Amniotic epithelial cell (primary cell): ENCODE data around the gene FIBCD1.

Source experiments
- DNase-seq: peaks from one replicate; pipeline ENCODE4 v3.0.0-alpha.2; 2010; ENCODE audit warnings: low read depth

Gene FIBCD1, protein sequence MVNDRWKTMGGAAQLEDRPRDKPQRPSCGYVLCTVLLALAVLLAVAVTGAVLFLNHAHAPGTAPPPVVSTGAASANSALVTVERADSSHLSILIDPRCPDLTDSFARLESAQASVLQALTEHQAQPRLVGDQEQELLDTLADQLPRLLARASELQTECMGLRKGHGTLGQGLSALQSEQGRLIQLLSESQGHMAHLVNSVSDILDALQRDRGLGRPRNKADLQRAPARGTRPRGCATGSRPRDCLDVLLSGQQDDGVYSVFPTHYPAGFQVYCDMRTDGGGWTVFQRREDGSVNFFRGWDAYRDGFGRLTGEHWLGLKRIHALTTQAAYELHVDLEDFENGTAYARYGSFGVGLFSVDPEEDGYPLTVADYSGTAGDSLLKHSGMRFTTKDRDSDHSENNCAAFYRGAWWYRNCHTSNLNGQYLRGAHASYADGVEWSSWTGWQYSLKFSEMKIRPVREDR

DNA sequence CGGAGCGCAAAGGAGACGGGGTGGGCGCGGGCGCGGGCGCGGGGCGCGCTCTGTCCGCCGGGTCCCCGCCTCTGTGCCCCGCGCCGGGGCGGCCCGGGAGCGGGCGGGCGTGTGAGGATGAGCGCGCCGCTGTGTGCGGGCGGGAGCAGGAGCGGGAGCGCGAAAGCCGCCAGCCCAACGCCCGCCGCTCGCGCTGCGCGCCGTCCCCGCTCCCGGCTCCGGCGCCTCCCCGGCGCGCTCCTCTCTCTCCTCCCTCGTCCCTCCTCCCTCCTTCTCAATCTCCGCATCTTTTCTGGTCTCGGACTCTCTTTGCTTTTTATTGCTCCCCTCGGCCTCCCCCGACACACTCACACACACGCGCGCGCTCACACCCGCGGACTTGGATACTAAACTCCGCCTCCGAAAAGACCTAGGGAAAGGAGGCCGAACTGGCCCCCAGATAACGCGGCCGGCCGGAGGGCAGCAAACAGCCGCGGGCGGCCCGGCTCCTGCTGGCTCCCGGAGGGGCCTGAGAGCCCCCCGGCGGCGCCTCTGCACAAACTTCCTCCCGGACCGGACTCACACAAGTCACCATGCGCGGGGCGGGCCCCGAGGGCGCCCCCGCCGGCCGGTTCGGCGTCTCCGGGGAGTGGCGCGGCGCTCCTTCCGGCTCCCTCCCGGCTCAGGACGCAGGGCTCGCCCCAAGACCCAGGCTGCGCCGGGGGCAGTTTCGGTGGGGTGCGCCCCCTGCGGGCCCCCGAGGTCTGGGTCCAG is at the start of gene FIBCD1:
FIBCD1 (minus strand) TSS at position 596 of the 753 bp plus-strand sequence. CDS start 640 bp downstream, outside the sequence.
- DNase-seq: peak; percentile 10

DNA sequence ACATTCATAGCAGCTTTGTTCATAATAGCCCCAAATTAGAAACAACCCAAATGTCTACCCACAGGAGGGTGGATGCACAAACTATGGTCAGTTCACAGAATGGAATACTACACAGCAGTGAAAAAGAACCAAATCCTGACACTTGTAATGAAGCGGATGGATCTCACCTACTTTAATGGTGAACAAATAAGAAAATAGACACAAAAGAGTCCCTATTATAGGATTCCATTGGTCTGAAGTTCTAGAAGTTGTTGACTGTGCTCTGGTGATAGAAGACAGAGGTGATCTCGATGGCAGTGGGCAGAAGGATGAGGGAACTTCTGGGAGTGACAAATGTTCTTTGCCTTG is 49.3 kb upstream of the FIBCD1 start:
- no peak for DNase-seq

DNA sequence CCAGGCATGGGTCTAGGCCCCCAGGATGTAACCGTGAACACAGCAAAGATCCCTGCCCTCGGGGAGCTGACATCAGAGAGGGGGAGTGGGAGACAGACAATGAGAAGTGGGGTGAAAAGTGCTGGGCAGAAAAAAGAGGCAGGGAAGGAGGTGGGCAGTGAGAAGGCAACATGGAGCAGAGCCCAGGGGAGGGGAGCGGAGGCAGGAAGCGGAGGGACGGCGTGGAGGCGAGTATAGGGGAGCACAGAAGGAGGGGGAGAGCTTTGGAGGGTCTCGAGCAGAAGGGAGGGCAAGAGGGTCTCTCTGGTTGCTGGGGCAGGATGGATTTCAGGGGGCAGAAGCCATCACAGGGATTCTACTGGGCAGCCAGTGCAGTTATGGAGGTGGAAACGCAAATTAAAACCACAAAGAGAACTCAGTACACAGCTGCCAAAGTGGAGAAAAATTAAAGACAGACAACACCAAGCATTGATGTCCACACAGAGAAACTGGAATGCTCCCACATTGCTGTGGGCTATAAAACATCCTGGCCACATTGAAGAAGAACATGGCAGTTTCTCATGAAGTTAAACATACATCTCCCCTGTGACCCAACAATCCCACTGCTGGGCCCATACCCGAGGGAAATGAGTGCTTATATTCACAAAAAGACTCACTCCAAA is 48.8 kb upstream of the FIBCD1 start:
- no peak for DNase-seq

DNA sequence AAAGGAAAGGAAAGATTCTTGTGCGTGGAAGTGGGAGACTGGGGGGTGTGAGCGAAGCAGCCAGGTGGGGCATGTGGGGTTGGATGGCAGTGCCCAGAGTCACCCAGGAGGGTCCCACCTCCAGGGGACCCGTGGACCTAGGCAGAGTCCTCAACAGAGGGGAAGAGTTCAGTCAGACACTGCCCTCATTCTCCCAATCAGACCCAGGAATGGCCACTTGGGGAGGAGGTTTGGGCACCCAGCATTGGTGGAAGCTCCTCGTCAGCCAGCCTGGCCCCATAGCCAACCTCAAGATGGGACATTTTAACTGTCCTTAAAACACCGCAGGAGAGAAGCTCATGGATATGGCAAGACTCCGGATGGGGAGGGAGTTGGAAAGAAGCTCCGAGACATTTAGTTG is 48.0 kb upstream of the FIBCD1 start:
- no peak for DNase-seq

DNA sequence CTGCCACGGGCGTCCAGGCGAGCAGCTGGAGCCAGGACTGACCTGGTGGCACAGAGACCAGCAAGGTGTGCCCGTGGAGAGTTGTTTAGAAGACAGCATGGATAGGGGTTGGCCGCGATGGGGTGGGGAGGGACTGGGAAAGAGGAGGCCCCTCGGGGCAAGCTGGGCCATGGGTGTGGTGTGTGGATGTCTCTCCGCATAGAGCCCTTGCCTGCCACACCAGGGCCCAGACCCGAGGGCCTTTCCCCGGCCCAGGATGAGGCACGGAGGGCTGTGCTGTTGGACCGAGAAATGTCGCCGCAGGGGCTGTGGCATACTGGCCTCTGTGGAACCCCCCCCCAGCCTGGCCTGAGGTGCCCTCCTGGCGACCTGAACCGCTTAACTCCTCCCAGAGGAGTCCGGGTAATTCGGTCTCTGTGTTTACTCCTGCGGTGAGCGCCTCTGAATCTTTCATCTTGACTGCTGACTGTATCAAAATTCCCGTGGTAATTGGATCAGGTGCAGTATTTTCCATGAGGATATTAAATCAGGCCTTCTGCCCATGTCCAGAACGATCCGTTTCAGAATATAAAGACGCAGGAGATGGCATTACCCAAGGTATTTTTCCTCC is 47.4 kb upstream of the FIBCD1 start:
- no peak for DNase-seq

DNA sequence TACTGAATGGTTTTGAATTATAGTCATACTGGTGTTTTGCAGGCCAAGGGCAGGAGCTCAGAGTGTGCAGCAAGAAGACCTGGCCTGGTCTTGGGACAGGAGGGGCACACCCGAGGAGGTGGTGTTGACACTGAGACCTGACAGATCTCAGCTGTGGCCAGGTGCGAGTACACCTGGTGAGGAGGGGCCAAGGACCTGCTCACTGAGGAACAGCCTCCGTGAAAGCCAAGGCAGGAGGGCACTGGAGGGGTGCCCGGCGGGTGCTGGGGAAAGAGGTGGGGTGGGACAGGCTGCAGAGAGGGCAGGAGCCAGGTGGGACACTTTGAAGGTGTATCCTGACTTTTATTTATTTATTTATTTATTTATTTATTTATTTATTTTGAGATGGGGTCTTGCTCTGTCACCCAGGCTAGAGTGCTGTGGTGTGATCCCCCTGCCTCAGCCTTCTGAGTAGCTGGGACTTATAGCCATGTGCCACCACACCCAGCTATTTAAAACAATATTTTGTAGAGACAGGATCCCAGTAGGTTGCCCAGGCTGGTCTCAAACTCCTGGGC is 46.6 kb upstream of the FIBCD1 start:
- no peak for DNase-seq

DNA sequence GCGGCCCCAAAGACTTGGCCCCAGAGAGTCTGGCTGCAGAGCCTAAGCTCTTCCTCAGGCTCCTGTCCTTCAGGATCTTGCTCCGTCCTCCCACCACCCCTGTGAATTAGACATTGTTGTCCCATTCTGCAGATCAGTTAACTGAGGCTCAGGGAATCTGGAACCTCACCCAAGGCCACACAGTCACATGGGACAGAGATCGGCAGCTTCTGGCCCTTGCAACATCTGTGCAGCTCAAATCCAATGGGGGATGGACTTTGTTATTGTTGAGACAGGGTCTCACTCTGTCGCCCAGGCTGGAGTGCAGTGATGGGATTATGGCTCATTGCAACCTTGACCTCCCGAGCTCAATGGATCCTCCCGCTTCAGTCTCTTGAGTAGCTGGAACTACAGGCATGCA is 46.0 kb upstream of the FIBCD1 start:
- DNase-seq: no peak

DNA sequence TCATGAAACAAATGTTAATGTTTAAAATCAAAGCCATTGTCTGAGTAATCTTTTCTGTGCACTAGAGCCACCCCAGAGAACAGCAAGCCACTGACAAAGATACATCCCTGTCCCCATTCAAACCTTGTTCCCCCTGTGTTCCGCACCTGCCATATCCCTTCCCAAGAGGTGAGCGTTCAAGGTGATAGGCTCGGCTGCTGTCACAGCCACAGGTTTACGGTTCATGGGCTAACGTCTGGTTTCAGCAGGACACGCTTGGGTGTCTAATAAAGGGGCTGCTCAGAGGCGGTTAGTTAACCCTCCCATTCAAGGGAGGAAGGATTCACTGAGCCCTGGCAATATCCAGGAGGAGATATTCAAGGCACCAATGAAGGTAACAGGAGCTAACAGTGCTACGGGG is 45.5 kb upstream of the FIBCD1 start:
- DNase-seq: no peak

DNA sequence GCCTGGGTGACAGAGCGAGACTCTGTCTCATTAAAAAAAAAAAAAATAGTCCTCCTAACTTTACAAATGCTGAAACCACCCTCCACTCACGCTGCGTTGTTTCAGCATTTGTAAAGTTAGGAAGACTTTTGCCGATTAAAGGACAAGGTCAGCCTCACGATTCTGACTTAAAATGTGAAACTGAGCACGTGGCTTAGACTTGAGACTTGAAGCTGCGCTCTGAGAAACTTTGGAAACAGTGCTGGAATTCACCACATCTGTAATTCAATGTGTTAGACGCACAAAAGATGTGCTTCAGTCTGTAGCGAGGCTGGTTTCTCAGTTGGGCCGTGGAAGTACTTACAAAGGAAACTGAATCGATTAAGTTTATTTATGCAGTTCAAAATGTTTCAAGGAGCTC is 44.9 kb upstream of the FIBCD1 start:
- DNase-seq: no peak

DNA sequence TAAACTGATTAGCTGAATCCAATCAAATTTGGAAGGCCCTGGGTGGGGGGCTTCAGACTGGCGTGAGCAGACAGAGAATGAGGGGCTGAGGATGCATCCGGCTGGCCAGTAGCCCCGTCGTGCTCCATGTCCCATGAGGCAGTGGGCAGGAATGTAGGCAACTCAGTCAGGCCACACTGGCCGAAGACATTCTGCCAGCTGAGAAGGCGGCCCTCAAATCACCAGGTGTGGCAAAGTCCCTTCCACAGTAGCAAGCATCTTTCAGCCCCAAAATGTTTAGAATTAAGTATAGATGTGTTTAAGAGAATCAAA is 44.3 kb upstream of the FIBCD1 start:
- DNase-seq: no peak

DNA sequence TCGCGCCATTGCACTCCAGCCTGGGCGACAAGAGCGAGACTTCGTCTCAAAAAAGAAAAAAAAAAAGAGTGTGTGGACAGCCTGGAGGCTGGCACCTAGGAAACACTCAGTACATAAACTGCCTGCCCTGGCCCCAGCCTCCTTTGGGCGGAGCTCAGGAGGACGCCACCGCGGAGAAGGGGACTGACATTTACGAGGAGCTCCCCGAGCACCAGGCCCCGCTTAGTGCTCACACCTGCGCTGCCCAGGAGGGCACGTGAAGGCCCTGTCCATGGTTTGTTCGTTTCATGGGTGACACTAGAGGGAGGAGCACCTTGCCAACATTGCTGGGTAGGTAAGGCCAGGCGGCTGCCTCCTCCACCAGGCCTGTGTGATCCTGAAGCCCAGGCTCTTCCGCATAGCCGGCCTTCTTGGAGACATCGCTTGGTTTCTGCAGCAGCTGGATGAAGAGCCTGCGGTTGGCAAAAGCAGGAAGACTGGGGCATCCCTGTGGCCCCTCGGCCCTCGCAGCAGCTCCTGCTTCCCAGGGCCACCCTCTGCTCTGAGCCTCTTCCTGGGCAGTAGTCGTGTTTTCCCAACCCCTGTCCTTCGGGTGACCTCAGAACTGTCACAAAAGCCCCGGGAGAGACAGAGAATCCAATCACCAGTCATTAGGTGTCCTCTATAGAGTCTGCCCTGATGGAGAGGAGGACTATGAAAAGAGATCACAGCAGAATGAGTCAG is 43.8 kb upstream of the FIBCD1 start:
- DNase-seq: no peak

DNA sequence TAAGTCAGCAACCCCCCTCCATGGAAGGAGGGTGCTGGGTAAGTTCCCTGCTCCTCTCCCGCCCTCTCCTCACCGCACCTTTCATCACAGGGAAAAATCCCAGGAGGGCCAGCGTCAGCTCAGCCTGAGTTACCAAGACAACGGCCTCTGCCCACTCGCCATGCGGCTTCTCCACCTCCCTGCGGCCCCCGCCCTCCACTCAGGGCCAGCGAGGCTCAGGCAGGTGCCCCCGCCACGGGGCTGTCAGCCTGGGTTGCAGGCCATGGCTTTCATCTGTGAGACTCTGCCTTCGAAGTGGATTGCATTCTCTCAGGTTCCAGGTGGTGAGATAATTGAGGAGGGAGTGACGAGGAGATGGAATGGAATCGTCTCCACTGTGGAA is 42.7 kb upstream of the FIBCD1 start:
- no peak for DNase-seq

DNA sequence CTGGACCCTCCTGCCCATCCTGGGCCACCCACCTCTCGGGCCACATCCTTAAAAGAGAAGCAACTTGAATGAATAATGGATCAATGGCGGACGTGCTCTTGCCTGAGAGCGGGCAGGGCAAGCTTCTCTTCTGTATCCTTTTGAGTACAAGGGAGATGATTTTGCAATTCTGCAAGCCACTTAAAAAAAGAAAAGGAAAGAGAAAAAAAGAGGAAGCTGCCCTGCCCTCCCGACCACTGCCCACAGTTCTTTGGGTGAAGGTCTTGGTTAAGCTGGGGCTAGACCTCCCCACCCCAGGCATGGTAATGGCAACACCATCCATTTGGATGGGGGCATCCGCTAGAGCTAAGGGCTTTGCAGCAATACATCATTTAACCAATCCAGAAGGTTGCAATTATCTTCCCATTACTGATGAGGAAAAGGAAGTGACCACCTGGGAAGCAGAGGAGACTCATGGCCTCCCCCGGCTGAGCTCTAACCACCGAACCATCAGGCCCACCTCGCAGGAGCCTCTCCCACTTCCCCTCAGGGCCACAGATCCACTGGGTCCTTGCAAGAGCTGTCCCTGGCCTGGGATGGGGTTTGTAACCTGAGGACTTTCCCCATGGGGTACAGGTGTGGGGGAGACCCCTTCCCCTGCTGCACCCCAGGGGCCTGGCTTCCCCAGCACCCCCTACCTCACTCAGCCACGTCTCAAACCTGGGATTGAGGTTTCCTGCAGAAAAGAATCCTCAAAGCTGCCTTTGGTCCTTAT is 42.1 kb upstream of the FIBCD1 start:
- DNase-seq: no peak

DNA sequence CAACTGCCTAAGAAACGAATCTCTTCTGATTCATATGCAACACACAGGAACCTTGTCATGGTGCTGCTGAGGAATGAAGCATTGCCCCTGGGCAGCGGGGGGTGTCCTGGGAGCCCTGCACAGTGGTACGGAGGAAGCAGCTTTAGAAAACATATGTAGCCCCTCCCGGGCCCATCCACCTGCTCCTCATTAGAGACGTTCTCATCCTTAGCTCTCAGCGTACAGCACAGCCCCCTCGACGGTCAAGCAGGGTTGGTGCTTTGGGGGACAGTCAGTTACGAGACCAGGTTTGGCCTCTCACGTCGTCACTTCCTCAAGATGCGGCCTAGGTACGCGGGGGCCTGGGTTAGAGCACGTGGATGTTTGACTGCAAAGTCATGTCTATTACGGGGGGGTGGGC is 41.5 kb upstream of the FIBCD1 start:
- no peak for DNase-seq

DNA sequence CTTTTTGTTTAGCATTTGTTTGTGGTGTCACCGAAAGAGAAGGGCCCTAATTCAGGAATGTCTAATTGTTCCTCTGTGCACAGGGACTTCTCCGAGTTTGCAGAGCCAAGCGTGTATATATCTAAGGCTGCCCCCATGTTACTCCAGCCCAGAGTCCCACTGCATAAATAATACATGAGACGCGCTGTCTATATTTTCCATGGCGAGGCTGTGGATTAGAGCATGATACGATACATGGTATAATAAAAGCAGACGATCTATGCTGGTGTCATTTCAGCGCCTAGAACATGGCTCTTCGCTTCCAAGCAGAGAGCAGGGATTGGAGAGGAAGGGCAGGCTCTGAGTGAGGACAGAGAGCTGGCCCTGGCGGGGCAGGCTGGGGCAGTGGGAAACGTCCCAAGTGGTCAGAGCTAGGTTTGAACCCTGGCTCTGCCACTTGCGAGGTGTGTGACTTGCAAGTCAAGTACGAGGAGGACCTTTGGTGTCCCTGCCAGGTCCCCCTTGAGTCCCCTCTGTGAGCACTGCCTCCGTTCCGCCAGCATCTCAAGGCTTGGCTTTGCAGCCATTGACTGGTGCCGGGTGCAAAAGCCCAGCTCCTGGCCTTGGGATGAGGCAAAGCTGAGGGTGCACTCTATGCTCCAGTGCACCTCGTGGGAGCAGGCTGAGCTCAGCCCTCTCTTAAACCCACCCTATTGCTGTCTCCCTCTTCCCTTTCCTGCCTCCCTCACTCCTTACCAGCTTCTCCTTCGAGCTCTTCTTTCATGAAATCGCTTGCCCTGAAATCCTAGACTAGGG is 40.7 kb upstream of the FIBCD1 start:
- no peak for DNase-seq

DNA sequence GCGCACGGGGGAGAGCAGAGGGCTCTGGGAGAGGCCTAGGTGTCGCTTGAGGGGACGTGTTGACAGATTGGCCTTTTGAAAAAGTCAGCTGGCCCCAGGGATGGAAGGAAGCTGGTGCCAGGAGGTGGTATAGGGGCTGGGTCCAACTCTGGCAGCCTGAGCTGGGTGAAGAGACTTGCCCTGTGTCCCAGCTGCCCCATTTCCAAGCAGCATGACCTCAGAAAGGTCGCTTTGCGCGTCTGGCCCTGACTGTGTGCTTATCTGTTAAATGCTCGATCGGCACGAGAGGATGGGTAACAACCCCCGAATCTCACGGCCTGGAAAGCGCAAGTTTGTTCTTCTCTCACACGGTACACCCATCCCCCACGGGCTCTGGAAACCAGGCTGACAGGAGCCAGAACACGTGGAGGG is 38.8 kb upstream of the FIBCD1 start:
- no peak for DNase-seq

DNA sequence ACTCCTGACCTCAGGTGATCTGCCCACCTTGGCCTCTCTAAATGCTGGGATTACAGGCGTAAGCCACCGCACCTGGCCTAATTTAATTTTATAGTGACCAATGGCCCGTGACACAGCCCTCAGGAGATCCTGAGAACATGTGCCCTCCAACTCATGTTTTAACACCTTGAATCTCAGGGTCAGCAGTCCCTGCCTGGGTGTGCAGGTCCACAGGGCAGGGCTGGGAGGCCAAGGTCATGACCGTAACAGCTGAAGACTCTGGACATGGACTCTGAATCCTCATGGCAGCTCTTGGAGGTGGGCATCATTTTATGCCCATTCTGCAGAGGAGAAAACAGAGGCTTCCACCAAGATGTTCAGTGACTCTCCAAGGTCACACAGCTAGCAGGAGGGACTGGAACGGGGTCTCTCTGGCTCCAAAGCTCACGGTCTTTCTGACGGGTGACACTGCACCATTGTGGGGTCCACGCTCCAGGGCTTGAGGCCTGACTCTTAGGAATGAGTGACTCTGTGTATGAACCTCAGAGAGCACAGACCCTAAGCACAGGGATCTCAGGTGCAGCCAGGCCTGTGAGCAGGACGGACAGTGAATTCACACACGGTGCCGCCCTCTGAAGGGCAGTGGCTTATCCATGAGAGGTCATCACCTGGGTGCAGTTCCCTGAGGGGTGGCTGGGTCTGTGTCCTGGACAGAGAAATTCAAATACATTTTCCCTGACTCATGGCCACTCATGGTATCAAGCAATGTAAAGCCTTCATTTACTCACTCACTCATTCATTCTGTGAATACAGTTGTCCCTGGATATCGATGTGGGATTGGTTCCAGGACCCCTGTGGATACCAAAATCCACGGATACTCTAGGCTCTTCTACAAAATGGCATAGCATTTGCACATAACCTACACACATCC is 37.1 kb upstream of the FIBCD1 start:
- DNase-seq: no peak

DNA sequence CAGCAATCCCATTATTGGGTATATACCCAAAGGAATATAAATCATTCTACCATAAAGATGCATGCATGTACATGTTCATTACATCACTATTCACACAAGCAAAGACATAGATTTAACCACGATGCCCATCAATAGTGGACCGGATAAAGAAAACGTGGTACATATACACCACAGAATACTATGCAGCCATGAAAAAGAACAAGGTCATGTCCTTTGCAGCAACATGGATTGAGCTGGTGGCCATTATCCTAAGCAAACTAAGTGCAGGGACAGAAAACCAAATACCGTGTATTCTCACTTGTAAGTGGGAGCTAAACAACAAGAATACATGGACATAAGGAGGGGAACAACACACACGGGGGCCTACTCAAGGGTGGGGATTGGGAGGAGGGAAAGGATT is 36.1 kb upstream of the FIBCD1 start:
- DNase-seq: no peak

DNA sequence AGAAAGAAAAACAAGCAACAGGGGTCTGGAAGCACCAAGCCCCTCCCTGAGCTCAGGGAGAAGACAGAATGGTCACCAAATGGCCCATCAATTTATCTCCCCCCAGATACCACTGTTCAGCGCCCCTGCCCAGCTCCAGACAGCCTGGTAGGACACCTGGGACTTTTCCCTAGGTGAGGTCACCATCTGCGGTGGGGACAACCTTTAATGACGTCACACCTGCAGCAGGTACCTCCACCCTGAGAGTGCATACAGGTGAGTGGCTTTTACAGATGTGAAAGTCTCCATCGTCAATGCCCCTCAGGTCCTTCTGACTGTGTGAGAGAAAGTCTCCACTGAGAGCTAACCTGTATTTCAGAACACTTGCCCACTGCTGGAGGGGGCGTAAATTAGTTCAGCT is 35.6 kb upstream of the FIBCD1 start:
- DNase-seq: no peak
